K562 (cell line): ENCODE data around the gene LILRA2. TPM values are rescaled to one million over a fixed set of nuclear protein-coding genes. Genes with fewer than 3 reads are reported as not detected.

Experiments used
- ARID2 ChIP-seq: fragments of 450-650 bp; IDR thresholded peaks from 2 replicates; pipeline ENCODE4 v1.6.1; 2017; ENCODE audit warnings: antibody characterized with exemption, mild to moderate bottlenecking
- CEBPB ChIP-seq: fragments of 450-650 bp; IDR thresholded peaks from 2 replicates; pipeline ENCODE4 v1.6.1; 2016; ENCODE audit warnings: missing genetic modification characterization, missing compliant biosample characterization
- ESRRA ChIP-seq: fragments of 450-650 bp; IDR thresholded peaks from 2 replicates; pipeline ENCODE4 v1.6.1; 2014; ENCODE audit warnings: low read depth, mild to moderate bottlenecking, moderate library complexity, borderline replicate concordance
- ESRRB ChIP-seq: fragments of 250-450 bp; sonication (Bioruptor Pico); IDR thresholded peaks from 2 replicates; pipeline ENCODE4 v1.5.0; 2020; ENCODE audit warnings: mild to moderate bottlenecking, moderate library complexity, borderline replicate concordance
- GABPB2 ChIP-seq: fragments of 250-450 bp; sonication (Bioruptor Pico); conservative IDR thresholded peaks from 2 replicates; pipeline ENCODE4 v1.5.1; 2021; ENCODE audit warnings: mild to moderate bottlenecking
- JUNB ChIP-seq: fragments of 450-650 bp; formaldehyde crosslinking; conservative IDR thresholded peaks from 2 replicates; pipeline ENCODE4 v1.4.0; 2020; ENCODE audit warnings: mild to moderate bottlenecking
- KHSRP ChIP-seq: fragments of 450-650 bp; IDR thresholded peaks from 2 replicates; pipeline ENCODE4 v1.6.1; 2017
- L3MBTL2 ChIP-seq: fragments of 450-650 bp; IDR thresholded peaks from 2 replicates; pipeline ENCODE4 v1.6.1; 2016; ENCODE audit warnings: mild to moderate bottlenecking, moderate library complexity
- LEF1 ChIP-seq: fragments of 450-650 bp; IDR thresholded peaks from 2 replicates; pipeline ENCODE4 v1.6.1; 2016; ENCODE audit warnings: mild to moderate bottlenecking
- NFE2 ChIP-seq: IDR thresholded peaks from 2 replicates; pipeline ENCODE4 v1.6.1; 2014; ENCODE audit warnings: antibody characterized with exemption, low read depth
- PHF21A ChIP-seq: fragments of 450-650 bp; IDR thresholded peaks from 2 replicates; pipeline ENCODE4 v1.6.1; 2017; ENCODE audit warnings: low read depth, borderline replicate concordance
- PKNOX1 ChIP-seq: fragments of 450-650 bp; IDR thresholded peaks from 2 replicates; pipeline ENCODE4 v1.6.1; 2016
- RBM25 ChIP-seq: fragments of 200-400 bp; formaldehyde crosslinking; IDR thresholded peaks from 2 replicates; pipeline ENCODE4 v1.6.1; 2018; ENCODE audit warnings: low read length, low read depth, moderate library complexity; ENCODE audit not compliant: severe bottlenecking
- SIRT6 ChIP-seq: IDR thresholded peaks from one replicate; pipeline ENCODE4 v1.6.1; 2012; ENCODE audit warnings: low read depth, mild to moderate bottlenecking, control low read depth, inconsistent platforms, low read length, moderate library complexity
- TAF15 ChIP-seq: fragments of 200-400 bp; formaldehyde crosslinking; IDR thresholded peaks from 2 replicates; pipeline ENCODE4 v1.6.1; 2017; ENCODE audit warnings: mild to moderate bottlenecking, low read depth, low read length, moderate library complexity
- ZFP1 ChIP-seq: fragments of 450-650 bp; formaldehyde crosslinking; IDR thresholded peaks from 2 replicates; pipeline ENCODE4 v1.4.0; 2020; ENCODE audit warnings: mild to moderate bottlenecking, mixed read lengths
- ZNF551 ChIP-seq: fragments of 250-450 bp; sonication (Bioruptor Pico); IDR thresholded peaks from 2 replicates; pipeline ENCODE4 v1.5.0; 2021; ENCODE audit warnings: mild to moderate bottlenecking, moderate library complexity
- ZNF584 ChIP-seq: fragments of 200-800 bp; sonication (Bioruptor generic); IDR thresholded peaks from 2 replicates; pipeline ENCODE4 v1.6.1; 2016; ENCODE audit warnings: low read depth, mild to moderate bottlenecking, missing genetic modification characterization, missing compliant biosample characterization
- ZNF695 ChIP-seq: fragments of 450-650 bp; formaldehyde crosslinking; IDR thresholded peaks from 2 replicates; pipeline ENCODE4 v1.4.0; 2020; ENCODE audit warnings: mild to moderate bottlenecking, moderate library complexity
- polyA plus RNA-seq, 8 experiments: library from polyadenylated mRNA; depleted of rRNA in 4 of 8; stranded (reverse) in 5 of 8; unstranded in 3 of 8; fragments of >200 nt; fragmentation: Nextera tagmentation in 2 of 8; fragmentation: Illumina TruSeq in 1 of 8; extraction: Ambion mirVana in 2 of 8; extraction: Trizol in 1 of 8; gene quantifications; 2 replicates each; pipeline versions ENCODE4 v1.2.1 to v1.2.3, GENCODE V29; 2011 to 2014; ENCODE audit warnings: inconsistent platforms in 1 of 8, missing spikeins in 1 of 8
- total RNA-seq, 7 experiments: library from RNA; depleted of rRNA in 6 of 7; stranded (reverse); fragments of >200 nt in 6 of 7; fragmentation: Illumina TruSeq in 2 of 7; extraction: Trizol in 2 of 7; gene quantifications; 2 replicates each; pipeline versions ENCODE4 v1.2.1 to v1.2.3, GENCODE V29; 2011 to 2021; ENCODE audit warnings: low replicate concordance in 1 of 7
- TF ChIP-seq, protein P1 (sequence below), 2 experiments: fragments of 450-650 bp in 1 of 2; sonication (generic) in 1 of 2; formaldehyde crosslinking in 1 of 2; IDR thresholded peaks in 1 of 2; conservative IDR thresholded peaks in 1 of 2; 2 replicates each; pipeline versions ENCODE4 v1.6.1 to v1.8.1; 2016 to 2023; ENCODE audit warnings: mild to moderate bottlenecking in 2 of 2, moderate library complexity in 2 of 2, inconsistent platforms in 1 of 2, missing genetic modification reagents in 1 of 2
- TF ChIP-seq, protein P2 (sequence below): fragments of 450-650 bp; IDR thresholded peaks from 2 replicates; pipeline ENCODE4 v1.6.1; 2016; ENCODE audit warnings: missing biosample characterization, missing genetic modification characterization
- TF ChIP-seq, protein P3 (sequence below): sonication (generic); formaldehyde crosslinking; IDR thresholded peaks from 2 replicates; pipeline ENCODE4 v1.8.1; 2023; ENCODE audit warnings: missing genetic modification reagents, mild to moderate bottlenecking, borderline replicate concordance

LILRA2 gene
- total and polyA plus RNA-seq, 9 of the 15 experiments (the other 6 are each of a cell fraction or from before 2014, with no cell fraction given): 0.32 to 2.1 (median 0.96) TPM

- TF ChIP-seq ZNF584 (CRISPR knock-in tag) (0 out of 2 replicates have a peak, but pooled peaks have one; percentile 30), ZFP1 (CRISPR knock-in tag) (no peak), PHF21A (no peak), LEF1 (0 out of 2 replicates have a peak, but pooled peaks have one; percentile 30), JUNB (CRISPR knock-in tag) (no peak), CEBPB (tag) (peak; percentile 96), ESRRB (no peak), ZNF551 (CRISPR knock-in tag) (no peak), KHSRP (no peak), RBM25 (no peak), PKNOX1 (no peak), L3MBTL2 (0 out of 2 replicates have a peak, but pooled peaks have one; percentile 8), ZNF695 (no peak), ARID2 (no peak), ESRRA (peak; percentile 72; the same call in 1 of the 2 replicates), GABPB2 (CRISPR knock-in tag) (no peak), NFE2 (peak; percentile 42; the same call in 1 of the 2 replicates), TAF15 (no peak), SIRT6 (no peak)
- TF ChIP-seq, protein P1, sequence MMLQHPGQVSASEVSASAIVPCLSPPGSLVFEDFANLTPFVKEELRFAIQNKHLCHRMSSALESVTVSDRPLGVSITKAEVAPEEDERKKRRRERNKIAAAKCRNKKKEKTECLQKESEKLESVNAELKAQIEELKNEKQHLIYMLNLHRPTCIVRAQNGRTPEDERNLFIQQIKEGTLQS (IDR thresholded peaks at IDR 0.05): peak; percentile 60; the same call in 1 of the 2 replicates
- TF ChIP-seq, protein P1 (CRISPR knock-in tag; conservative IDR thresholded peaks at IDR 0.05): no peak
- TF ChIP-seq, protein P2, sequence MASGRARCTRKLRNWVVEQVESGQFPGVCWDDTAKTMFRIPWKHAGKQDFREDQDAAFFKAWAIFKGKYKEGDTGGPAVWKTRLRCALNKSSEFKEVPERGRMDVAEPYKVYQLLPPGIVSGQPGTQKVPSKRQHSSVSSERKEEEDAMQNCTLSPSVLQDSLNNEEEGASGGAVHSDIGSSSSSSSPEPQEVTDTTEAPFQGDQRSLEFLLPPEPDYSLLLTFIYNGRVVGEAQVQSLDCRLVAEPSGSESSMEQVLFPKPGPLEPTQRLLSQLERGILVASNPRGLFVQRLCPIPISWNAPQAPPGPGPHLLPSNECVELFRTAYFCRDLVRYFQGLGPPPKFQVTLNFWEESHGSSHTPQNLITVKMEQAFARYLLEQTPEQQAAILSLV (tag): no peak
- TF ChIP-seq, protein P3, sequence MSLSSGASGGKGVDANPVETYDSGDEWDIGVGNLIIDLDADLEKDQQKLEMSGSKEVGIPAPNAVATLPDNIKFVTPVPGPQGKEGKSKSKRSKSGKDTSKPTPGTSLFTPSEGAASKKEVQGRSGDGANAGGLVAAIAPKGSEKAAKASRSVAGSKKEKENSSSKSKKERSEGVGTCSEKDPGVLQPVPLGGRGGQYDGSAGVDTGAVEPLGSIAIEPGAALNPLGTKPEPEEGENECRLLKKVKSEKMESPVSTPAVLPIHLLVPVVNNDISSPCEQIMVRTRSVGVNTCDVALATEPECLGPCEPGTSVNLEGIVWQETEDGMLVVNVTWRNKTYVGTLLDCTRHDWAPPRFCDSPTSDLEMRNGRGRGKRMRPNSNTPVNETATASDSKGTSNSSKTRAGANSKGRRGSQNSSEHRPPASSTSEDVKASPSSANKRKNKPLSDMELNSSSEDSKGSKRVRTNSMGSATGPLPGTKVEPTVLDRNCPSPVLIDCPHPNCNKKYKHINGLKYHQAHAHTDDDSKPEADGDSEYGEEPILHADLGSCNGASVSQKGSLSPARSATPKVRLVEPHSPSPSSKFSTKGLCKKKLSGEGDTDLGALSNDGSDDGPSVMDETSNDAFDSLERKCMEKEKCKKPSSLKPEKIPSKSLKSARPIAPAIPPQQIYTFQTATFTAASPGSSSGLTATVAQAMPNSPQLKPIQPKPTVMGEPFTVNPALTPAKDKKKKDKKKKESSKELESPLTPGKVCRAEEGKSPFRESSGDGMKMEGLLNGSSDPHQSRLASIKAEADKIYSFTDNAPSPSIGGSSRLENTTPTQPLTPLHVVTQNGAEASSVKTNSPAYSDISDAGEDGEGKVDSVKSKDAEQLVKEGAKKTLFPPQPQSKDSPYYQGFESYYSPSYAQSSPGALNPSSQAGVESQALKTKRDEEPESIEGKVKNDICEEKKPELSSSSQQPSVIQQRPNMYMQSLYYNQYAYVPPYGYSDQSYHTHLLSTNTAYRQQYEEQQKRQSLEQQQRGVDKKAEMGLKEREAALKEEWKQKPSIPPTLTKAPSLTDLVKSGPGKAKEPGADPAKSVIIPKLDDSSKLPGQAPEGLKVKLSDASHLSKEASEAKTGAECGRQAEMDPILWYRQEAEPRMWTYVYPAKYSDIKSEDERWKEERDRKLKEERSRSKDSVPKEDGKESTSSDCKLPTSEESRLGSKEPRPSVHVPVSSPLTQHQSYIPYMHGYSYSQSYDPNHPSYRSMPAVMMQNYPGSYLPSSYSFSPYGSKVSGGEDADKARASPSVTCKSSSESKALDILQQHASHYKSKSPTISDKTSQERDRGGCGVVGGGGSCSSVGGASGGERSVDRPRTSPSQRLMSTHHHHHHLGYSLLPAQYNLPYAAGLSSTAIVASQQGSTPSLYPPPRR (CRISPR knock-in tag): no peak
Measured at GRCh38 chr19:54572696-54573311, 786 bp upstream of the LILRA2 start (continued).
